HepG2 (cell line): ENCODE data around the gene ZDHHC7. TPM values are rescaled to one million over a fixed set of nuclear protein-coding genes. Genes with fewer than 3 reads are reported as not detected.
A peak's percentile ranks its signal among the peaks of the same experiment; 100 is the strongest.

Source experiments
- ATF2 ChIP-seq: sonication (generic); formaldehyde crosslinking; IDR thresholded peaks from 2 replicates; pipeline ENCODE4 v1.4.0; 2020; ENCODE audit warnings: missing genetic modification reagents
- ATF7 ChIP-seq, 2 experiments: fragments of 450-650 bp in 1 of 2; sonication (generic) in 1 of 2; formaldehyde crosslinking in 1 of 2; IDR thresholded peaks; 2 replicates each; pipeline versions ENCODE4 v1.4.0 to v1.6.1; 2016 to 2020; ENCODE audit warnings: antibody characterized with exemption in 1 of 2, mild to moderate bottlenecking in 1 of 2, missing genetic modification reagents in 1 of 2
- CCDC6 ChIP-seq: sonication (generic); formaldehyde crosslinking; IDR thresholded peaks from 2 replicates; pipeline ENCODE4 v1.8.1; 2022; ENCODE audit warnings: mild to moderate bottlenecking, missing genetic modification reagents, moderate library complexity
- FLYWCH1 ChIP-seq: sonication (generic); formaldehyde crosslinking; IDR thresholded peaks from 2 replicates; pipeline ENCODE4 v1.8.1; 2023; ENCODE audit warnings: mild to moderate bottlenecking, missing genetic modification reagents
- FOXA3 ChIP-seq: IDR thresholded peaks from 2 replicates; pipeline ENCODE4 v1.6.1; 2016; ENCODE audit warnings: missing genetic modification reagents, missing compliant biosample characterization
- HNRNPK ChIP-seq: fragments of 200-400 bp; formaldehyde crosslinking; IDR thresholded peaks from 2 replicates; pipeline ENCODE4 v1.6.1; 2018; ENCODE audit warnings: low read length, low read depth, moderate library complexity, mild to moderate bottlenecking; ENCODE audit not compliant: poor library complexity, severe bottlenecking
- IKZF4 ChIP-seq: sonication (generic); formaldehyde crosslinking; IDR thresholded peaks from 2 replicates; pipeline ENCODE4 v1.5.1; 2020; ENCODE audit warnings: borderline replicate concordance, mild to moderate bottlenecking, low read depth, missing genetic modification reagents; ENCODE audit errors: not compliant biosample characterization
- ISL2 ChIP-seq: sonication (generic); formaldehyde crosslinking; IDR thresholded peaks from 2 replicates; pipeline ENCODE4 v1.5.0; 2020; ENCODE audit warnings: missing genetic modification reagents
- KLF13 ChIP-seq: sonication (generic); formaldehyde crosslinking; IDR thresholded peaks from 2 replicates; pipeline ENCODE4 v1.4.0; 2020; ENCODE audit warnings: mild to moderate bottlenecking, missing genetic modification reagents
- MED1 ChIP-seq: sonication (generic); formaldehyde crosslinking; IDR thresholded peaks from 2 replicates; pipeline ENCODE4 v1.4.0; 2020; ENCODE audit warnings: missing genetic modification reagents
- PAX8 ChIP-seq: sonication (generic); formaldehyde crosslinking; IDR thresholded peaks from 2 replicates; pipeline ENCODE4 v1.8.0; 2022; ENCODE audit warnings: mild to moderate bottlenecking, missing genetic modification reagents, borderline replicate concordance
- RAD51 ChIP-seq: fragments of 450-650 bp; IDR thresholded peaks from 2 replicates; pipeline ENCODE4 v1.6.1; 2016; ENCODE audit warnings: borderline replicate concordance
- ZNF552 ChIP-seq: sonication (generic); formaldehyde crosslinking; IDR thresholded peaks from 2 replicates; pipeline ENCODE4 v1.9.0; 2022; ENCODE audit warnings: missing genetic modification reagents, mild to moderate bottlenecking, borderline replicate concordance
- ZNF570 ChIP-seq: sonication (generic); formaldehyde crosslinking; IDR thresholded peaks from 2 replicates; pipeline ENCODE4 v1.4.0; 2020; ENCODE audit warnings: mild to moderate bottlenecking, missing genetic modification reagents, borderline replicate concordance
- ZNF674 ChIP-seq: sonication (generic); formaldehyde crosslinking; IDR thresholded peaks from 2 replicates; pipeline ENCODE4 v1.5.0; 2020; ENCODE audit warnings: low read depth, mild to moderate bottlenecking, missing genetic modification reagents
- polyA plus RNA-seq, 8 experiments: library from polyadenylated mRNA; depleted of rRNA in 3 of 8; stranded (reverse) in 7 of 8; unstranded in 1 of 8; fragments of >200 nt; fragmentation: Illumina TruSeq in 4 of 8; extraction: Trizol in 4 of 8; gene quantifications; 2 replicates each; pipeline versions ENCODE4 v1.2.1 to v1.2.3, GENCODE V29; 2011 to 2016; ENCODE audit warnings: low read depth in 4 of 8, missing spikeins in 1 of 8, mixed read lengths in 1 of 8; ENCODE audit not compliant: insufficient read depth in 1 of 8
- total RNA-seq, 5 experiments: library from RNA; depleted of rRNA; stranded (reverse); fragments of >200 nt; fragmentation: Illumina TruSeq; extraction: Trizol; gene quantifications; 2 replicates each; pipeline ENCODE4 v1.2.3, GENCODE V29; 2016; ENCODE audit warnings: low read depth in 1 of 5
- TF ChIP-seq, protein P1 (sequence below): IDR thresholded peaks from 2 replicates; pipeline ENCODE4 v1.6.1; 2016; ENCODE audit warnings: mild to moderate bottlenecking
- TF ChIP-seq, protein P2 (sequence below): sonication (generic); formaldehyde crosslinking; IDR thresholded peaks from 2 replicates; pipeline ENCODE4 v1.4.0; 2020; ENCODE audit warnings: mild to moderate bottlenecking, missing genetic modification reagents
- TF ChIP-seq, protein P3 (sequence below): IDR thresholded peaks from 2 replicates; pipeline ENCODE4 v1.6.1; 2016; ENCODE audit warnings: low read depth, missing genetic modification reagents, missing compliant biosample characterization

ZDHHC7 gene
- total and polyA plus RNA-seq, 2 of the 13 experiments (the other 11 are each of a cell fraction or from before 2014, with no cell fraction given): 46.8 to 67.6 TPM

DNA sequence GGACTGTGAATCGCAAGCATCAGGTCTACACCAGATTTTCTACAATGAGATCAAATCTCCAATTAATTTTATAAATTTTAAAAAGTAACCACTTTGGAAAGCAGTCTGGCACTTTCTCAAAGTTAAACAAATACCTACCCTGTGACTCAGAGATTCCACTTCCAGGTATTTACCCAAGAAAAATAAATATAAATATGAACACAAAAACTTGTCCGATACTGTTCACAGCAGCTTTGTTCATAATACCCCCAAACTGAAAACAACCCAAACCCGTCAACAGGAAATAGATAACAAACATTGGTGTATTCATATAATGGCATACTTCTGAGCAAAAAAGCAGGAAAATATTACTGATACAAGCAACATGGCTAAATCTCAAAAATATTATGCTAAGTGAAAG is 12.1 kb downstream of the ZDHHC7 start (continued):
- TF ChIP-seq, protein P1, sequence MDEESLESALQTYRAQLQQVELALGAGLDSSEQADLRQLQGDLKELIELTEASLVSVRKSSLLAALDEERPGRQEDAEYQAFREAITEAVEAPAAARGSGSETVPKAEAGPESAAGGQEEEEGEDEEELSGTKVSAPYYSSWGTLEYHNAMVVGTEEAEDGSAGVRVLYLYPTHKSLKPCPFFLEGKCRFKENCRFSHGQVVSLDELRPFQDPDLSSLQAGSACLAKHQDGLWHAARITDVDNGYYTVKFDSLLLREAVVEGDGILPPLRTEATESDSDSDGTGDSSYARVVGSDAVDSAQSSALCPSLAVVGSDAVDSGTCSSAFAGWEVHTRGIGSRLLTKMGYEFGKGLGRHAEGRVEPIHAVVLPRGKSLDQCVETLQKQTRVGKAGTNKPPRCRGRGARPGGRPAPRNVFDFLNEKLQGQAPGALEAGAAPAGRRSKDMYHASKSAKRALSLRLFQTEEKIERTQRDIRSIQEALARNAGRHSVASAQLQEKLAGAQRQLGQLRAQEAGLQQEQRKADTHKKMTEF (CRISPR knock-in tag): peak; percentile 46; the same call in 1 of the 2 replicates
- TF ChIP-seq PAX8 (CRISPR knock-in tag) (no peak), ATF2 (no peak), HNRNPK (no peak), ZNF570 (CRISPR knock-in tag) (no peak), ATF7 (IDR thresholded peaks at IDR 0.05) (no peak), ATF7 (CRISPR knock-in tag; IDR thresholded peaks at IDR 0.05) (no peak), CCDC6 (CRISPR knock-in tag) (no peak), ZNF674 (no peak), MED1 (CRISPR knock-in tag) (peak; percentile 63), ZNF552 (CRISPR knock-in tag) (no peak), IKZF4 (CRISPR knock-in tag) (no peak), FLYWCH1 (CRISPR knock-in tag) (no peak), KLF13 (no peak), FOXA3 (CRISPR knock-in tag) (peak; percentile 79), ISL2 (CRISPR knock-in tag) (peak; percentile 44; the same call in 1 of the 2 replicates), RAD51 (no peak)
- TF ChIP-seq, protein P2, sequence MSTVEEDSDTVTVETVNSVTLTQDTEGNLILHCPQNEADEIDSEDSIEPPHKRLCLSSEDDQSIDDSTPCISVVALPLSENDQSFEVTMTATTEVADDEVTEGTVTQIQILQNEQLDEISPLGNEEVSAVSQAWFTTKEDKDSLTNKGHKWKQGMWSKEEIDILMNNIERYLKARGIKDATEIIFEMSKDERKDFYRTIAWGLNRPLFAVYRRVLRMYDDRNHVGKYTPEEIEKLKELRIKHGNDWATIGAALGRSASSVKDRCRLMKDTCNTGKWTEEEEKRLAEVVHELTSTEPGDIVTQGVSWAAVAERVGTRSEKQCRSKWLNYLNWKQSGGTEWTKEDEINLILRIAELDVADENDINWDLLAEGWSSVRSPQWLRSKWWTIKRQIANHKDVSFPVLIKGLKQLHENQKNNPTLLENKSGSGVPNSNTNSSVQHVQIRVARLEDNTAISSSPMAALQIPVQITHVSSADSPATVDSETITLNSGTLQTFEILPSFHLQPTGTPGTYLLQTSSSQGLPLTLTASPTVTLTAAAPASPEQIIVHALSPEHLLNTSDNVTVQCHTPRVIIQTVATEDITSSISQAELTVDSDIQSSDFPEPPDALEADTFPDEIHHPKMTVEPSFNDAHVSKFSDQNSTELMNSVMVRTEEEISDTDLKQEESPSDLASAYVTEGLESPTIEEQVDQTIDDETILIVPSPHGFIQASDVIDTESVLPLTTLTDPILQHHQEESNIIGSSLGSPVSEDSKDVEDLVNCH (CRISPR knock-in tag): no peak
- TF ChIP-seq, protein P3, sequence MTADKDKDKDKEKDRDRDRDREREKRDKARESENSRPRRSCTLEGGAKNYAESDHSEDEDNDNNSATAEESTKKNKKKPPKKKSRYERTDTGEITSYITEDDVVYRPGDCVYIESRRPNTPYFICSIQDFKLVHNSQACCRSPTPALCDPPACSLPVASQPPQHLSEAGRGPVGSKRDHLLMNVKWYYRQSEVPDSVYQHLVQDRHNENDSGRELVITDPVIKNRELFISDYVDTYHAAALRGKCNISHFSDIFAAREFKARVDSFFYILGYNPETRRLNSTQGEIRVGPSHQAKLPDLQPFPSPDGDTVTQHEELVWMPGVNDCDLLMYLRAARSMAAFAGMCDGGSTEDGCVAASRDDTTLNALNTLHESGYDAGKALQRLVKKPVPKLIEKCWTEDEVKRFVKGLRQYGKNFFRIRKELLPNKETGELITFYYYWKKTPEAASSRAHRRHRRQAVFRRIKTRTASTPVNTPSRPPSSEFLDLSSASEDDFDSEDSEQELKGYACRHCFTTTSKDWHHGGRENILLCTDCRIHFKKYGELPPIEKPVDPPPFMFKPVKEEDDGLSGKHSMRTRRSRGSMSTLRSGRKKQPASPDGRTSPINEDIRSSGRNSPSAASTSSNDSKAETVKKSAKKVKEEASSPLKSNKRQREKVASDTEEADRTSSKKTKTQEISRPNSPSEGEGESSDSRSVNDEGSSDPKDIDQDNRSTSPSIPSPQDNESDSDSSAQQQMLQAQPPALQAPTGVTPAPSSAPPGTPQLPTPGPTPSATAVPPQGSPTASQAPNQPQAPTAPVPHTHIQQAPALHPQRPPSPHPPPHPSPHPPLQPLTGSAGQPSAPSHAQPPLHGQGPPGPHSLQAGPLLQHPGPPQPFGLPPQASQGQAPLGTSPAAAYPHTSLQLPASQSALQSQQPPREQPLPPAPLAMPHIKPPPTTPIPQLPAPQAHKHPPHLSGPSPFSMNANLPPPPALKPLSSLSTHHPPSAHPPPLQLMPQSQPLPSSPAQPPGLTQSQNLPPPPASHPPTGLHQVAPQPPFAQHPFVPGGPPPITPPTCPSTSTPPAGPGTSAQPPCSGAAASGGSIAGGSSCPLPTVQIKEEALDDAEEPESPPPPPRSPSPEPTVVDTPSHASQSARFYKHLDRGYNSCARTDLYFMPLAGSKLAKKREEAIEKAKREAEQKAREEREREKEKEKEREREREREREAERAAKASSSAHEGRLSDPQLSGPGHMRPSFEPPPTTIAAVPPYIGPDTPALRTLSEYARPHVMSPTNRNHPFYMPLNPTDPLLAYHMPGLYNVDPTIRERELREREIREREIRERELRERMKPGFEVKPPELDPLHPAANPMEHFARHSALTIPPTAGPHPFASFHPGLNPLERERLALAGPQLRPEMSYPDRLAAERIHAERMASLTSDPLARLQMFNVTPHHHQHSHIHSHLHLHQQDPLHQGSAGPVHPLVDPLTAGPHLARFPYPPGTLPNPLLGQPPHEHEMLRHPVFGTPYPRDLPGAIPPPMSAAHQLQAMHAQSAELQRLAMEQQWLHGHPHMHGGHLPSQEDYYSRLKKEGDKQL (CRISPR knock-in tag): no peak
